AG09319 (cell line): ENCODE results near the gene TVP23B.

Experiments
- DNase-seq: peaks from one replicate; pipeline ENCODE4 v3.0.0-alpha.2; 2010; ENCODE audit warnings: low read depth; ENCODE audit errors: extremely low read depth
- TF ChIP-seq, protein P1 (sequence below): IDR thresholded peaks from 2 replicates; pipeline ENCODE4 v1.5.1; 2011; ENCODE audit warnings: low read depth, mild to moderate bottlenecking, inconsistent platforms, low read length, moderate library complexity

Gene TVP23B

DNA sequence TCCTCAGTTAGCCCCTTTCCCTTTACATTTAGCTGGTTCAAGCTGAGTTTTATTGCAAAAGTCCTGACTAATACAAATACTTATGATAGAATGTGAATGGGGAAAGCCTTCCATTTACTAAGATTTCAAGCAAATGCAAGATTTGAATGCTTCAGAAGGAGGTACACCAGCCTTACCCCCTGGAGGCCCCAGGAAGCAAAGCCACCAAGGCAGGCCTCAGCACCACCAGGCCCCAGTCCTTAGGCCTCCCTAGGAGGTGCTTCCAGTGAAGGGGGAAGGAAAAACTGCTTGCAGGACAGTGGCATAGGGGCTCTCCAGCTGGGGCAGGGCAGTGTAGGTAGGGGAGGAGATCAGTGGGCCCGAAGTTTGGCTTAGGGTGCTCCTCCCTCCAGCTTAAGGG lies 69.7 kb downstream of the TVP23B start:
- TF ChIP-seq, protein P1, sequence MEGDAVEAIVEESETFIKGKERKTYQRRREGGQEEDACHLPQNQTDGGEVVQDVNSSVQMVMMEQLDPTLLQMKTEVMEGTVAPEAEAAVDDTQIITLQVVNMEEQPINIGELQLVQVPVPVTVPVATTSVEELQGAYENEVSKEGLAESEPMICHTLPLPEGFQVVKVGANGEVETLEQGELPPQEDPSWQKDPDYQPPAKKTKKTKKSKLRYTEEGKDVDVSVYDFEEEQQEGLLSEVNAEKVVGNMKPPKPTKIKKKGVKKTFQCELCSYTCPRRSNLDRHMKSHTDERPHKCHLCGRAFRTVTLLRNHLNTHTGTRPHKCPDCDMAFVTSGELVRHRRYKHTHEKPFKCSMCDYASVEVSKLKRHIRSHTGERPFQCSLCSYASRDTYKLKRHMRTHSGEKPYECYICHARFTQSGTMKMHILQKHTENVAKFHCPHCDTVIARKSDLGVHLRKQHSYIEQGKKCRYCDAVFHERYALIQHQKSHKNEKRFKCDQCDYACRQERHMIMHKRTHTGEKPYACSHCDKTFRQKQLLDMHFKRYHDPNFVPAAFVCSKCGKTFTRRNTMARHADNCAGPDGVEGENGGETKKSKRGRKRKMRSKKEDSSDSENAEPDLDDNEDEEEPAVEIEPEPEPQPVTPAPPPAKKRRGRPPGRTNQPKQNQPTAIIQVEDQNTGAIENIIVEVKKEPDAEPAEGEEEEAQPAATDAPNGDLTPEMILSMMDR: no peak
- DNase-seq: no peak

GRCh38 chr17:18851201-18851600 lies 70.2 kb downstream of the TVP23B start:
- DNase-seq: no peak
- TF ChIP-seq, protein P1: no peak

DNA sequence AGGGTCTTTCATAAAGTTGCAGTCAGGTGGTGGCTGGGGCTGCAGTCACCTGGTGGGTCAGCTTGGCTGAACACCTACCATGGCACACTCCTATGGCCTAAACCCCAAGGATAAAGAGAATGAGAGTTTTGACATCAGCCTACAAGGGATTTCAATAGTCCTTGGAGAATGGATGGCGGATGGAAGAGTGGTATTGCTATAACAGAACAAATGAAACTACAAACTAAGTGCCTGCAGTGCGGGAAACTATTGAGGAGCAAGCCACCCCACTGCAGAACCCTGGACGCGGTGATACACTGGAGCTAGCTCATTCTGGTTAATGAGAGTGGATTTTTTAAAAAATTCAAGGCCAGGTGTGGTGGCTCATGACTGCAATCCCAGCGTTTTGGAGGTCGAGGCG lies 74.0 kb downstream of the TVP23B start:
- no peak for DNase-seq
- TF ChIP-seq, protein P1: no peak

- peak; percentile 78 for DNase-seq
- TF ChIP-seq, protein P1: no peak
Observed at GRCh38 chr17:18855831-18856569, 75.0 kb downstream of the TVP23B start.
